NCI-H510A treated with DMSO at 0.1 percent for 48 hours (cell line): ENCODE measurements around the gene RAET1G.
"Not testable (repeated sequence)": the region's sequence is repeated elsewhere in the genome, so short reads cannot be mapped to it uniquely, and the experiment has no call there.

Source experiments
- DNase-seq: peaks from one replicate; lab custom pipeline; 2025; lab: John Stamatoyannopoulos, UW

RAET1G gene

GRCh38 chr6:149922642-149923326, at the start of gene RAET1G:
RAET1G (minus strand) TSS chr6:149923121; CDS start chr6:149923010, 111 bp downstream.
- DNase-seq = peak; percentile 89

GRCh38 chr6:149969635-149970034, 46.7 kb upstream of the RAET1G start:
- DNase-seq = no peak

GRCh38 chr6:149968909-149969308, 46.0 kb upstream of the RAET1G start:
- DNase-seq = not testable (repeated sequence)

- not testable (repeated sequence) for DNase-seq
Measured at GRCh38 chr6:149967999-149968398, 45.1 kb upstream of the RAET1G start.

- no peak for DNase-seq
Measured at GRCh38 chr6:149967591-149967990, 44.7 kb upstream of the RAET1G start.

GRCh38 chr6:149966319-149966718, 43.4 kb upstream of the RAET1G start:
- not testable (repeated sequence) for DNase-seq

- DNase-seq = no peak
Measured at GRCh38 chr6:149965194-149966020, 42.5 kb upstream of the RAET1G start.

GRCh38 chr6:149964308-149965193, 41.6 kb upstream of the RAET1G start:
- no peak for DNase-seq

- DNase-seq = peak; percentile 77
Measured at GRCh38 chr6:149963462-149964307, 40.8 kb upstream of the RAET1G start, which contains the start of gene ULBP1. ULBP1 (plus strand) TSS chr6:149963943; CDS start chr6:149964050, 107 bp downstream.

GRCh38 chr6:149963212-149963461, 40.2 kb upstream of the RAET1G start:
- DNase-seq = peak; percentile 77

- no peak for DNase-seq
Measured at GRCh38 chr6:149962461-149963211, 39.7 kb upstream of the RAET1G start.

GRCh38 chr6:149961728-149962425, 39.0 kb upstream of the RAET1G start:
- DNase-seq = no peak

- DNase-seq = no peak
Measured at GRCh38 chr6:149960488-149960887, 37.6 kb upstream of the RAET1G start.

GRCh38 chr6:149959806-149960205, 36.9 kb upstream of the RAET1G start:
- DNase-seq = not testable (repeated sequence)

GRCh38 chr6:149958124-149958523, 35.2 kb upstream of the RAET1G start:
- not testable (repeated sequence) for DNase-seq

GRCh38 chr6:149955654-149956317, 32.9 kb upstream of the RAET1G start:
- not testable (repeated sequence) for DNase-seq

GRCh38 chr6:149954984-149955653, 32.2 kb upstream of the RAET1G start:
- not testable (repeated sequence) for DNase-seq

- DNase-seq = not testable (repeated sequence)
Measured at GRCh38 chr6:149954328-149954983, 31.5 kb upstream of the RAET1G start.
